ENCODE data around the gene FAM120B. TPM values are rescaled to one million over a fixed set of nuclear protein-coding genes. Genes with fewer than 3 reads are reported as not detected.

Gene FAM120B
- total and polyA plus RNA-seq, 2 of the 4 experiments (the other 2 are of a cell fraction): 15.3 to 28.0 TPM

- Histone ChIP-seq H3K4me3 (ENCODE audit: insufficient read depth, low read depth, low read length) (no peak overlapping the region), H4K8ac (ENCODE audit: low read depth in 2 of 2, low read length in 2 of 2) (no peak overlapping the region), H2AFZ (replicated peaks; ENCODE audit: low read length, poor library complexity) (no peak overlapping the region), H3K9me3 (ENCODE audit: control insufficient read depth, insufficient read depth, low read length) (no peaks in the 10 kb centered on the region), H2AK5ac (ENCODE audit: low read depth, low read length) (no peak overlapping the region), H3K9me1 (ENCODE audit: insufficient read depth, low read length) (peaks cover 17% of the 10 kb centered on the region), H3K4ac (ENCODE audit: low read depth, low read length) (no peak overlapping the region), H3K9ac (ENCODE audit: low read depth, low read length) (no peak overlapping the region), H2BK5ac (ENCODE audit: low read depth, low read length, poor library complexity, severe bottlenecking) (no peak overlapping the region), H3K4me2 (ENCODE audit: low read depth, low read length) (no peak overlapping the region), H3K4me1 (ENCODE audit: control insufficient read depth, insufficient read depth, low read length) (peaks cover 25% of the 10 kb centered on the region), H4K5ac (ENCODE audit: low read depth, low read length) (no peak overlapping the region), H2BK120ac (ENCODE audit: low read depth, low read length) (no peak overlapping the region), H2BK15ac (ENCODE audit: low read depth, low read length) (no peak overlapping the region), H3K14ac (replicated peaks; ENCODE audit: low read depth, low read length) (no peak overlapping the region), H2AK9ac (replicated peaks; ENCODE audit: low read depth, low read length, poor library complexity) (no peak overlapping the region), H3K23ac (ENCODE audit: low read depth, low read length) (no peak overlapping the region), H4K20me1 (ENCODE audit: insufficient read depth, low read length) (no peaks in the 10 kb centered on the region), H2BK20ac (ENCODE audit: low read depth, low read length) (no peak overlapping the region), H3K79me1 (ENCODE audit: low read depth in 1 of 2, low read length in 2 of 2) (0 out of 4 replicates have a peak, but pooled peaks cover 0 to 4% of the 10 kb centered on the region in 2 experiments), H3K56ac (ENCODE audit: extremely low read depth, insufficient read depth, low read length) (no peak overlapping the region), H3K18ac (ENCODE audit: low read depth, low read length) (no peak overlapping the region), H3K36me3 (ENCODE audit: control insufficient read depth, insufficient read depth, low read length) (no peaks in the 10 kb centered on the region), H3K27ac (ENCODE audit: insufficient read depth, low read length) (no peak overlapping the region), H4K91ac (ENCODE audit: insufficient read depth, low read depth, low read length) (no peak overlapping the region), H3K27me3 (ENCODE audit: control insufficient read depth, insufficient read depth, low read length) (no peaks in the 10 kb centered on the region)
- ChIA-PET POLR2A (ENCODE audit: unreplicated experiment) (interaction anchor here (0.6 kb wide), 1 partner anchor 18 kb away, joined by 3 read pairs; no protein-coding TSS in a partner anchor), CTCF (no interaction called here)
- intact Hi-C loops (cut with micrococcal nuclease): no loop called here
- no peak for TF ChIP-seq USF2 (IDR thresholded peaks at IDR 0.05; ENCODE audit: low read depth, low read length)
- TF ChIP-seq MAZ (IDR thresholded peaks at IDR 0.05; ENCODE audit: borderline replicate concordance, low read depth, low read length): no peak
- no peak for TF ChIP-seq MAFK (IDR thresholded peaks at IDR 0.05; ENCODE audit: low read depth, low read length)
- no peak for TF ChIP-seq NFE2L2 (IDR thresholded peaks at IDR 0.05; ENCODE audit: low read depth, low read length)
- TF ChIP-seq POLR2A (IDR thresholded peaks at IDR 0.05; ENCODE audit: low read depth, low read length): no peak
- no peak for TF ChIP-seq RAD21 (IDR thresholded peaks at IDR 0.05; ENCODE audit: low read length)
- no CpG with 5 or more reads among the region's 3 CpGs for WGBS, 2 experiments (ENCODE audit: extremely low coverage in 2 of 2, insufficient read length in 1 of 2)
- DNase-seq (no peak), ATAC-seq (ENCODE audit: low read depth) (no peak)
- dilution Hi-C loops (cut with HindIII; ENCODE audit: low sequenced_read_pairs, unreplicated experiment): no loop called here
- no TSS peak for BruUV-seq (replicated peaks)
- in situ Hi-C loops (cut with MboI; ENCODE audit: low sequenced_read_pairs): no loop called here
Observed at GRCh38 chr6:170436209-170436809, 129.8 kb downstream of the FAM120B start.
